HepG2 (cell line): ENCODE measurements around the gene DNM1. TPM values are rescaled to one million over a fixed set of nuclear protein-coding genes. Genes with fewer than 3 reads are reported as not detected.
A peak's percentile ranks its signal among the peaks of the same experiment; 100 is the strongest.

ENCODE experiments used
- ATAC-seq: fragments of 200-7000 bp; cut with Tn5 transposase; 3 replicates; pipeline ENCODE4 v1.9.1; 2020; ENCODE audit warnings: mild to moderate bottlenecking, moderate library complexity
- BruUV-seq: library from RNA; stranded (reverse); fragments of 400-500 nt; replicated peaks from 2 replicates; lab custom pipeline; 2021; lab: Mats Ljungman, UMichigan
- CTCF ChIA-PET: fragments of 300-600 bp; formaldehyde crosslinking; extraction: SDS; loops from one replicate; lab custom pipeline; 2021; ENCODE audit warnings: low total read pairs, inconsistent platforms, low intra/inter-chr PET ratio; lab: Yijun Ruan, JAX
- POLR2A ChIA-PET: fragments of 350-600 bp; sonication (Branson Sonifier 250); formaldehyde crosslinking; loops from one replicate; lab custom pipeline; 2020; ENCODE audit warnings: antibody characterized with exemption, inconsistent platforms; lab: Yijun Ruan, JAX
- DNase-seq: peaks from one replicate; pipeline ENCODE4 v3.0.0-alpha.2; 2015; ENCODE audit warnings: low spot score
- FAIRE-seq: peaks from 3 replicates; lab custom pipeline; 2011; peaks lifted over from hg19 to GRCh38; lab: Jason Lieb, UNC
- H2AFZ ChIP-seq: one replicate; pipeline ENCODE4 v1.6.1; 2011; ENCODE audit warnings: low read length, inconsistent platforms
- H3K27ac ChIP-seq: fragments of 300-600 bp; 3 replicates; pipeline ENCODE4 v1.8.0; 2011; ENCODE audit warnings: mixed run types, mild to moderate bottlenecking, mixed read lengths, low read length, inconsistent platforms; ENCODE audit not compliant: insufficient read depth; ENCODE audit errors: extremely low read length
- H3K27me3 ChIP-seq, 2 experiments: fragments of 200-600 bp in 1 of 2; 2 replicates in 1 of 2; 3 replicates in 1 of 2; pipeline versions ENCODE4 v1.6.0 to v1.8.0; 2011; ENCODE audit warnings: low read length in 2 of 2, mild to moderate bottlenecking in 2 of 2, moderate library complexity in 2 of 2, inconsistent platforms in 1 of 2; ENCODE audit not compliant: insufficient read depth in 2 of 2, control insufficient read depth in 1 of 2
- H3K36me3 ChIP-seq, 2 experiments: fragments of 200-600 bp in 1 of 2; replicated peaks in 1 of 2; 2 replicates in 1 of 2; 3 replicates in 1 of 2; pipeline versions ENCODE4 v1.5.1 to v1.8.0; 2011; ENCODE audit warnings: low read length in 2 of 2, inconsistent platforms in 1 of 2; ENCODE audit not compliant: insufficient read depth in 2 of 2, control insufficient read depth in 1 of 2
- H3K4me1 ChIP-seq: 2 replicates; pipeline ENCODE4 v1.5.1; 2012; ENCODE audit warnings: low read length, inconsistent platforms; ENCODE audit not compliant: insufficient read depth
- H3K4me2 ChIP-seq: 2 replicates; pipeline ENCODE4 v1.6.0; 2011; ENCODE audit warnings: low read depth, low read length, inconsistent platforms
- H3K4me3 ChIP-seq, 3 experiments: fragments of 200-600 bp in 1 of 3; sonication (generic), shearing (Covaris generic) in 1 of 3; replicated peaks in 1 of 3; 2 replicates each; pipeline ENCODE4 v1.5.1; 2011 to 2016; ENCODE audit warnings: low read length in 3 of 3, inconsistent platforms in 2 of 3, low read depth in 2 of 3, mild to moderate bottlenecking in 2 of 3, control low read depth in 1 of 3, mixed read lengths in 1 of 3; ENCODE audit not compliant: insufficient read depth in 1 of 3
- H3K79me2 ChIP-seq: one replicate; pipeline ENCODE4 v1.6.1; 2011; ENCODE audit warnings: low read length, inconsistent platforms; ENCODE audit not compliant: insufficient read depth
- H3K9ac ChIP-seq: 2 replicates; pipeline ENCODE4 v1.6.0; 2011; ENCODE audit warnings: mild to moderate bottlenecking, low read depth, low read length, inconsistent platforms; ENCODE audit not compliant: insufficient read depth
- H3K9me3 ChIP-seq: 2 replicates; pipeline ENCODE4 v1.5.1; 2012; ENCODE audit warnings: mild to moderate bottlenecking, low read length
- H4K20me1 ChIP-seq: 2 replicates; pipeline ENCODE4 v1.6.0; 2011; ENCODE audit warnings: inconsistent platforms, mild to moderate bottlenecking, low read length, moderate library complexity; ENCODE audit not compliant: insufficient read depth
- DMTF1 ChIP-seq: sonication (generic); formaldehyde crosslinking; IDR thresholded peaks from 2 replicates; pipeline ENCODE4 v1.4.0; 2020; ENCODE audit warnings: mild to moderate bottlenecking, missing genetic modification reagents
- MNT ChIP-seq: fragments of 450-650 bp; IDR thresholded peaks from 2 replicates; pipeline ENCODE4 v1.6.1; 2016
- ZNF629 ChIP-seq: sonication (generic); formaldehyde crosslinking; conservative IDR thresholded peaks from 2 replicates; pipeline ENCODE4 v1.5.0; 2020; ENCODE audit warnings: missing genetic modification reagents
- WGBS: methylation state at CpG from one replicate; pipeline ENCODE4 v1.1.6; 2017; ENCODE audit warnings: low lambda C conversion rate; 5-methylcytosine and 5-hydroxymethylcytosine counted together
- in situ Hi-C: cut with HindIII; loops from 2 replicates; pipeline ENCODE4 v1.10.0; 2017; ENCODE audit warnings: low pct_unique_long_range_greater_than_20kb; ENCODE audit not compliant: extremely low pct_ligation_motif_present
- intact Hi-C: fragments of 100-400 bp; cut with micrococcal nuclease; formaldehyde crosslinking; loops from one replicate; pipeline ENCODE4 v1.10.0; 2022; ENCODE audit not compliant: unreplicated experiment
- polyA plus RNA-seq, 8 experiments: library from polyadenylated mRNA; depleted of rRNA in 3 of 8; stranded (reverse) in 7 of 8; unstranded in 1 of 8; fragments of >200 nt; fragmentation: Illumina TruSeq in 4 of 8; extraction: Trizol in 4 of 8; gene quantifications; 2 replicates each; pipeline versions ENCODE4 v1.2.1 to v1.2.3, GENCODE V29; 2011 to 2016; ENCODE audit warnings: low read depth in 4 of 8, missing spikeins in 1 of 8, mixed read lengths in 1 of 8; ENCODE audit not compliant: insufficient read depth in 1 of 8
- total RNA-seq, 5 experiments: library from RNA; depleted of rRNA; stranded (reverse); fragments of >200 nt; fragmentation: Illumina TruSeq; extraction: Trizol; gene quantifications; 2 replicates each; pipeline ENCODE4 v1.2.3, GENCODE V29; 2016; ENCODE audit warnings: low read depth in 1 of 5

DNM1 gene
- total and polyA plus RNA-seq, 2 of the 13 experiments (the other 11 are each of a cell fraction or from before 2014, with no cell fraction given), result 0.13 to 0.58 TPM

- CTCF ChIA-PET, result no interaction called here
- no peak for ATAC-seq
- POLR2A ChIA-PET, result no interaction called here
- Histone ChIP-seq H3K4me3 (no peak overlapping the region), H3K4me1 (no peaks in the 10 kb centered on the region), H3K9ac (no peak overlapping the region), H3K27me3 (peaks cover 5 to 29% of the 10 kb centered on the region in 2 experiments; a peak in 3 of 5 replicates), H3K4me2 (no peak overlapping the region), H3K79me2 (no peaks in the 10 kb centered on the region), H2AFZ (no peak overlapping the region), H3K36me3 (no peaks in the 10 kb centered on the region), H4K20me1 (no peaks in the 10 kb centered on the region), H3K9me3 (no peaks in the 10 kb centered on the region), H3K27ac (no peak overlapping the region)
- no TSS peak for BruUV-seq
- no peak for DNase-seq
- FAIRE-seq, result no peak
- in situ Hi-C loops, result no loop called here
- WGBS, result 46% methylated on average over 8 of the region's 16 CpGs
- TF ChIP-seq MNT (peak; percentile 27; the same call in 1 of the 2 replicates), ZNF629 (CRISPR knock-in tag) (peak; percentile 63), DMTF1 (CRISPR knock-in tag) (no peak)
- intact Hi-C loops, result no loop called here
Measured at GRCh38 chr9:128231638-128232527, 28.7 kb downstream of the DNM1 start.
